OCI-LY1 (cell line): ENCODE data around the gene NUTM2G.
"Not testable (repeated sequence)": the region's sequence is repeated elsewhere in the genome, so short reads cannot be mapped to it uniquely, and the experiment has no call there.

ENCODE experiments used
- EZH2 ChIP-seq: fragments of 200-600 bp; sonication (generic), shearing (Covaris generic); IDR thresholded peaks from 2 replicates; pipeline ENCODE4 v1.8.0; 2017; ENCODE audit warnings: borderline replicate concordance, mixed run types, mild to moderate bottlenecking, antibody characterized with exemption, low read length, moderate library complexity, mixed read lengths
- TF ChIP-seq, protein P1 (sequence below): fragments of 200-600 bp; sonication (generic), shearing (Covaris generic); IDR thresholded peaks from 2 replicates; pipeline ENCODE4 v1.5.1; 2017; ENCODE audit warnings: mild to moderate bottlenecking, antibody characterized with exemption, low read length, moderate library complexity, mixed read lengths

DNA sequence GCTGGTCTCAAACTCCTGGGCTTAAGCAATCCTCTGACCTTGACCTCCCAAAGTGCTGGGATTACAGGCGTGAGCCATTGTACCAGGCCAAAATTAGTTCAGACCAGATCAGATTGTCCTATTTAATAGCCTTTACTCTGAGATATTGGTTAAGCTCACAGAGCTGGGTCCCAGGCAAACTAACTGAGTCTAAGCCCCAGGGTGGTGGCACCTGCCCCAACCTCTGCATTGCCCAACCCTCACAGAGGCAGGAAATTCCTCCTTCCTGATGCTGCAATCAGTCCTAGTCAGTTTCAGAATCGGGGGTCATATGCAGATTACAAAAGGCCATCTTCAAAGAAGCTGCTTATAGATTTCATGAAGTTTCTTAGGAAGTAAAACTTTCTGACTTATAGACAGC, 28.6 kb upstream of the NUTM2G start:
- TF ChIP-seq, protein P1, sequence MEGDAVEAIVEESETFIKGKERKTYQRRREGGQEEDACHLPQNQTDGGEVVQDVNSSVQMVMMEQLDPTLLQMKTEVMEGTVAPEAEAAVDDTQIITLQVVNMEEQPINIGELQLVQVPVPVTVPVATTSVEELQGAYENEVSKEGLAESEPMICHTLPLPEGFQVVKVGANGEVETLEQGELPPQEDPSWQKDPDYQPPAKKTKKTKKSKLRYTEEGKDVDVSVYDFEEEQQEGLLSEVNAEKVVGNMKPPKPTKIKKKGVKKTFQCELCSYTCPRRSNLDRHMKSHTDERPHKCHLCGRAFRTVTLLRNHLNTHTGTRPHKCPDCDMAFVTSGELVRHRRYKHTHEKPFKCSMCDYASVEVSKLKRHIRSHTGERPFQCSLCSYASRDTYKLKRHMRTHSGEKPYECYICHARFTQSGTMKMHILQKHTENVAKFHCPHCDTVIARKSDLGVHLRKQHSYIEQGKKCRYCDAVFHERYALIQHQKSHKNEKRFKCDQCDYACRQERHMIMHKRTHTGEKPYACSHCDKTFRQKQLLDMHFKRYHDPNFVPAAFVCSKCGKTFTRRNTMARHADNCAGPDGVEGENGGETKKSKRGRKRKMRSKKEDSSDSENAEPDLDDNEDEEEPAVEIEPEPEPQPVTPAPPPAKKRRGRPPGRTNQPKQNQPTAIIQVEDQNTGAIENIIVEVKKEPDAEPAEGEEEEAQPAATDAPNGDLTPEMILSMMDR, result not testable (repeated sequence)
- TF ChIP-seq EZH2, result not testable (repeated sequence)
